AG10803 (cell line): ENCODE measurements around the gene PRKN.

ENCODE experiments used
- DNase-seq: peaks from one replicate; pipeline ENCODE4 v3.0.0; 2010; ENCODE audit warnings: low read depth
- H3K4me3 ChIP-seq: 2 replicates; pipeline ENCODE4 v1.5.1; 2011; ENCODE audit warnings: mild to moderate bottlenecking, low read length, control low read depth
- TF ChIP-seq, protein P1 (sequence below): conservative IDR thresholded peaks from 2 replicates; pipeline ENCODE4 v1.5.1; 2011; ENCODE audit warnings: mild to moderate bottlenecking, low read length, control low read depth, inconsistent platforms

Gene PRKN

DNA sequence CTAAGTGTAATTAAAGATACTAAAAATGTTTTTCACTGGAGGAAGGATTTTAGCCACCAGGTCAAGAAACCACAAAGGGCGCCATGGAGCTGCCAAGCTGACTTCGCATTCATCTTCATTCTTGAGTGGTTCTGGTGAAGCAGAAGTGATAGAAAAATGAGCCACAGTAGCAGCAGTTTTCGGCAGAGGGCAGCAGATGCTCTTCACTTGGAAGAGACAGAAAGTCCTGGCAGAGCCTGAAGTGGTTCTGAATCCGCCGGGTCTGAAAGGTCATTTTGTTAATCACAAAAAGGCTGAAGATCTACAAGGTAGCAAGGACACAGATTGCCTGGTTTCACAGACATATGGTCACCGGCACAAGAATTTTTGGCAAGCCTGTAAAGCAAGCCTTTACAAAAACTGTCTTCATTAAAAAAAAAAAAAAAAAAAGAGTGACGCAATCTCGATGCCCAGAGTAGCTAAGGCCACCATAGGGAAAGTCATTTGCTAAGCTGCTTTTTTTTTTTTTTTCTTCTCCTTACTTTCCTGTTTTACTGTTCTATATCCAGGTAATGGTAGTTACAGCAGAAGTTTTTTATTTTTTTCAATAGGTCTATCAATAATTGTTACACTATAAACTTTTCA lies 1108.6 kb downstream of the PRKN start:
- peak overlapping the region; percentile 37 for H3K4me3 ChIP-seq
- DNase-seq, result peak; percentile 77
- TF ChIP-seq, protein P1, sequence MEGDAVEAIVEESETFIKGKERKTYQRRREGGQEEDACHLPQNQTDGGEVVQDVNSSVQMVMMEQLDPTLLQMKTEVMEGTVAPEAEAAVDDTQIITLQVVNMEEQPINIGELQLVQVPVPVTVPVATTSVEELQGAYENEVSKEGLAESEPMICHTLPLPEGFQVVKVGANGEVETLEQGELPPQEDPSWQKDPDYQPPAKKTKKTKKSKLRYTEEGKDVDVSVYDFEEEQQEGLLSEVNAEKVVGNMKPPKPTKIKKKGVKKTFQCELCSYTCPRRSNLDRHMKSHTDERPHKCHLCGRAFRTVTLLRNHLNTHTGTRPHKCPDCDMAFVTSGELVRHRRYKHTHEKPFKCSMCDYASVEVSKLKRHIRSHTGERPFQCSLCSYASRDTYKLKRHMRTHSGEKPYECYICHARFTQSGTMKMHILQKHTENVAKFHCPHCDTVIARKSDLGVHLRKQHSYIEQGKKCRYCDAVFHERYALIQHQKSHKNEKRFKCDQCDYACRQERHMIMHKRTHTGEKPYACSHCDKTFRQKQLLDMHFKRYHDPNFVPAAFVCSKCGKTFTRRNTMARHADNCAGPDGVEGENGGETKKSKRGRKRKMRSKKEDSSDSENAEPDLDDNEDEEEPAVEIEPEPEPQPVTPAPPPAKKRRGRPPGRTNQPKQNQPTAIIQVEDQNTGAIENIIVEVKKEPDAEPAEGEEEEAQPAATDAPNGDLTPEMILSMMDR, result peak; percentile 91

DNA sequence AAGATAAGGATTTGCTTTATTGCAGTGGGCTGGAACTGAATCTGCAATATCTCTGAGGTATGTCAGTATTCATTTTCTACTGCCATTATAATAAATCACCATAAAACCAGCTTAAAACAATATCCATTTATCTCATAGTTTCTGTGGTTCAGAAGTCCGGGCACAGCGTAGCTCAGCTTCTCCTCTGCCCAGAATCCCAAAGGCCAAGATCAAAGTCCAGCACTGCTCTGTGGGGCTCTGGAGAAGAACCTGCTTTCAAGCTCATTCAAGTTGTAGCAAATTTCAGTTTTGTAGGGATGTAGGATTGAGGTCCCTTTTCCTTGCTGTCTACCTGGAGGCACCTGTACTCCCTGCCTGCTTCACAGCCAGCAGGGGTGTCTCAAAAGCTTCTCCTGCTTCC lies 1113.9 kb downstream of the PRKN start:
- no peak for DNase-seq
- no peak overlapping the region for H3K4me3 ChIP-seq
- TF ChIP-seq, protein P1, result no peak

DNA sequence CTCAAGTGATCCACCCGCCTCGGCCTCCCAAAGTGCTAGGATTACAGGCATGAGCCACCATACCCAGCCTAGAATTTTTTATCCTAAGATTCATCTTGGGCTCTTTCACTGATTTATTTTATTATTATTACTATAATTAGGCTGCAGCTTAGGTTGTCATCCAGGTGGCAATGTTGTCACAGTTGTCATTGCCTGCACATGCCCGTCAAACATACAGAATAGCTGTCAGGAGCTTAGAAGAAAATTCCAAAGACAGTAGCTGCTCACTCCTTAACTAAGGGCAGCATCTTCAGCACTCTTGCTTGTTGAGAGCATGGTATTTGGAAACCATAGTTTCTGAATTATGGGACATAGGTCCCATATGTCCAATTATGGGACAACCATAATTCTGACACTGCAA lies 1118.8 kb downstream of the PRKN start:
- no peak for DNase-seq
- TF ChIP-seq, protein P1, result no peak
- no peak overlapping the region for H3K4me3 ChIP-seq

DNA sequence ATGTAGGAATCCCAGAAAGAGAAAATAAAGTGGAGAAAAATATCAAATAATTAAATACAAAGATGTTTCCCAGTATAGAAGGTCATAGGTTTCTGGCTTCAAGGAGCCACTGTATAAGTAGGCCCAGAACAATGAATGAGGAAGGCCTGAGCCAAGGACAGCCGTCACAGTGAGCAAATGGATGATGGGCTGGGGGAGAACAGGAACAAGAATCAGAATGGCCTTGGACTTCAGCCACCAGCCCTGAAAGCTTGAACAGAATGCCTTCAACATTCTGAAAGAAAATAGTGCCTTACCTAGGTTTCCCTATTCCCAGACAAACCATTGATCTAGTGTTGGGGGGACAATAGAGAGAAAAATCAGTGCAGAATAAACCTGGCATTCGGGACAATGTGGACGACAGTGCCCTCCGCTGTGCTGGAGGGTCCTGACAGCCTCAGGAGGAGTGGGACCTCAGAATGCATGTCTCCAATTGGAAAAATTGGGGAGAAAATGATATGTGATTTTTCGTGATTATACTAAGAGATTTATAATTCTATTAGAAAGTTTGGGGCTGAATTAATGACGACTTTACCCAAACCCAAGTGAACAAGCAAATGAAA lies 1119.8 kb downstream of the PRKN start:
- no peak overlapping the region for H3K4me3 ChIP-seq
- no peak for DNase-seq
- TF ChIP-seq, protein P1, result no peak

DNA sequence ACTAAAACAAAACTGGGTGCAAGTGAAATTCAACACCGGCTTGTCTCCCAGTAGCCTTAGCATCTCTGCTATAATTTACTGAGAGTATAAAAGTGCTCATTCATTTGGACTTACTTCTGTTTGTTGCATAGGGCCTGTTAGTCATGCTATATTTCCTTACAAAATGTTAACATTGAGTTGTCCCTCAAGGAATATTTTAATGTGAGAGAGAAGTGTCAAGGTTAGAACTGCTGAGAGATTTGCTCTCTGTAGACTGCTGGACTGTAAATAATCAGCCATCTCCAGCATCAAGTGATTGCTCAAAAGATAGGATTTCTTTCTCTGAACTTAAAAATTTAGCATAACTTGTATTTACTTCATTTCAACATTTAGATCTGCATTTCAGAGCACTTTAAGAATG lies 1125.2 kb downstream of the PRKN start:
- TF ChIP-seq, protein P1, result no peak
- DNase-seq, result no peak
- H3K4me3 ChIP-seq, result no peak overlapping the region

DNA sequence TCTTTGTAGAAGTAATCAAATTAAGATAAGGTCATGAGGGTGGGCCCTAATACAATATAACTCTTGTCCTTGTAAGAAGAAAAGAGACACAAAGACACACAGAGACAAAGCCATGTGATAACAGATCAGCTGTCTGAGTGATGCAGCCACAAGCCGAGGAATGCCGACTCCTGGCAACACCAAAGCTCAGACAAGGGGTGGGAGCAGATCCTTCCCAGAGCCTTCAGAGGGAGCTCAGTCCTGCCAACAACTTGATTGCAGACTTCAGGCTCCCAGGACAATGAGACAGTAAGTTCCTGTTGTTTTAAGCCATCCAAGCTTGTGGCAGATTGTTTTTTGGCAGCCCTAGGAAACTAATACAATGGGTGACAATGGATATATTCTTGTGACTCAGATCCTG lies 1128.7 kb downstream of the PRKN start:
- DNase-seq, result peak; percentile 2
- no peak overlapping the region for H3K4me3 ChIP-seq
- TF ChIP-seq, protein P1, result no peak

DNA sequence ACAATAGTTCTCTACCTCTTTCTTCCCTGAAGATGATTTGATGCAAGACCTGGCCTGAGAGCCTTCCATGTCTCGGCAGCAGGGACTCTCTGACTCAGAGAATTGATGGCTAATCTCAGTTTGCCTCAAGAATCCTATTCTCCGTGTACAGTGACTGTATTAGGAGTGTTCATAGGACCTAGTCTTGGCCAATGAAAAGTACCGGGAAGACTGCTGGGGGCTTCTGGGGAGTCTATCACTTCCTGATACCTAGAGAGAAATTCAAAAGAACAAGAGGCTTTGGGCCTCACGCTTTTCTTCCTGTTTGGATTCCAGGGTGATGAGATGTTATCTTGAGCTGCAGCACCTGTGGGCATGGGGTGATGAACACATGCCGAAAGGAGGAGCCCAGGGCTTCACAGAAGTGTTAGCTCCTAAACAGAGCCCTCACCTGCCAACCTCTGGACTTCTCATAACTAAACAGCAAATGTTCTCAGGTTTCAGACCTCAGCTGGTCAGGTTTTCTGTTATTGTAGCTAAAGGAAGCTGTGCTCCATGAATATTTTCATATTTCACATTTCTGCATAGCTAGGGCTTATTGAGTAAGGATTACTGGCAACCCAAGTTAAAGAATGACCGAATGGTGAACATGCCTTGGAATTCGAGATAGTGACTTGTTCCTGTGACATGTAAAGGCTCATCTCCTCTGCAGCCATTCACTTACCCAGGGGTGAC lies 1130.6 kb downstream of the PRKN start:
- no peak overlapping the region for H3K4me3 ChIP-seq
- TF ChIP-seq, protein P1, result no peak
- DNase-seq, result no peak
